Fibroblast of pulmonary artery (primary cell): ENCODE results near the gene SOX6.
"Not testable (repeated sequence)": the region's sequence is repeated elsewhere in the genome, so short reads cannot be mapped to it uniquely, and the experiment has no call there.

Source experiments
- DNase-seq: peaks from one replicate; pipeline ENCODE4 v3.0.0-alpha.2; 2010; ENCODE audit warnings: low read depth
- H3K4me3 ChIP-seq: replicated peaks from 2 replicates; pipeline ENCODE4 v1.5.1; 2011; ENCODE audit warnings: low read depth, mild to moderate bottlenecking, control low read depth, low read length, moderate library complexity
- TF ChIP-seq, protein P1 (sequence below): IDR thresholded peaks from 2 replicates; pipeline ENCODE4 v1.5.1; 2011; ENCODE audit warnings: mild to moderate bottlenecking, control low read depth, low read length, inconsistent platforms; ENCODE audit errors: missing control alignments

SOX6 gene

GRCh38 chr11:16395601-16396000 lies 39.3 kb upstream of the SOX6 start:
- TF ChIP-seq, protein P1, sequence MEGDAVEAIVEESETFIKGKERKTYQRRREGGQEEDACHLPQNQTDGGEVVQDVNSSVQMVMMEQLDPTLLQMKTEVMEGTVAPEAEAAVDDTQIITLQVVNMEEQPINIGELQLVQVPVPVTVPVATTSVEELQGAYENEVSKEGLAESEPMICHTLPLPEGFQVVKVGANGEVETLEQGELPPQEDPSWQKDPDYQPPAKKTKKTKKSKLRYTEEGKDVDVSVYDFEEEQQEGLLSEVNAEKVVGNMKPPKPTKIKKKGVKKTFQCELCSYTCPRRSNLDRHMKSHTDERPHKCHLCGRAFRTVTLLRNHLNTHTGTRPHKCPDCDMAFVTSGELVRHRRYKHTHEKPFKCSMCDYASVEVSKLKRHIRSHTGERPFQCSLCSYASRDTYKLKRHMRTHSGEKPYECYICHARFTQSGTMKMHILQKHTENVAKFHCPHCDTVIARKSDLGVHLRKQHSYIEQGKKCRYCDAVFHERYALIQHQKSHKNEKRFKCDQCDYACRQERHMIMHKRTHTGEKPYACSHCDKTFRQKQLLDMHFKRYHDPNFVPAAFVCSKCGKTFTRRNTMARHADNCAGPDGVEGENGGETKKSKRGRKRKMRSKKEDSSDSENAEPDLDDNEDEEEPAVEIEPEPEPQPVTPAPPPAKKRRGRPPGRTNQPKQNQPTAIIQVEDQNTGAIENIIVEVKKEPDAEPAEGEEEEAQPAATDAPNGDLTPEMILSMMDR, result no peak
- no peak overlapping the region for H3K4me3 ChIP-seq
- no peak for DNase-seq

GRCh38 chr11:16394947-16395346 lies 38.6 kb upstream of the SOX6 start:
- TF ChIP-seq, protein P1, result no peak
- no peak overlapping the region for H3K4me3 ChIP-seq
- no peak for DNase-seq

DNA sequence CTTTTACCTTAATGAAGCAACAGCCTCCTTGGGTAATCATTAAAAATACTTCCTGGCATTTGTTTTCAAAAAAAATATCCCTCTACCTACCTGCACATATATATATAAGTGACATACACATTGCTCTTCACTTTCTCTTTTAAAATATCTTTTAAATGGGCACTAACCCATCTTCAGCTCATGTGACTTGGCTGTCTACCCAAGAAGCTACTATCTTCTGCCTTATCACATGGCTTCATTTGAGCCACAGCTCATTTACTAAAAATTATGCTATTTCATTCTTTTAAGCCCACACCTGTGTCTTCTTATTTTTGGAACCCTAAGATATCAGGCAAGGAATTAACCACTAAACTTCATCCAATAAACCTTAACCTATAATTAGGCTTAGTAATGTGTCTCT lies 37.0 kb upstream of the SOX6 start:
- TF ChIP-seq, protein P1, result no peak
- H3K4me3 ChIP-seq, result no peak overlapping the region
- no peak for DNase-seq

DNA sequence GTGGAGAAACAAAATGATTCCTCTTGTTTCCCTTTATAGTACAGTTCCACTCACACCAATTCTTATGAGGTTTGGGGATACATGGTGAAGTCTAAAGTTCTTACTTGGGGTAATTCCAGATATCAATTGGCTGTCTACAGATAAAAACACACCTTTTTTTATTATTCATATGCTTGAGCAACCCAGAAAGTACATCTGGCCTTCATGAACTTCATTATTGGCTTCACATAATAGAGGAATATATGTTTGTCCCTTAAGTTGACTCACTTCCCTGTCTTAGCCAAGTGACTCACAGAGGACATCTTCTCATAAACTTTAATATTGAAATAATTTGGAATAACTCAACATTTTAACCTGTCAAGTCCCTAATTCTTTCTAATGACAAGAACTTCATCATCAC lies 36.3 kb upstream of the SOX6 start:
- TF ChIP-seq, protein P1, result no peak
- no peak overlapping the region for H3K4me3 ChIP-seq
- no peak for DNase-seq

DNA sequence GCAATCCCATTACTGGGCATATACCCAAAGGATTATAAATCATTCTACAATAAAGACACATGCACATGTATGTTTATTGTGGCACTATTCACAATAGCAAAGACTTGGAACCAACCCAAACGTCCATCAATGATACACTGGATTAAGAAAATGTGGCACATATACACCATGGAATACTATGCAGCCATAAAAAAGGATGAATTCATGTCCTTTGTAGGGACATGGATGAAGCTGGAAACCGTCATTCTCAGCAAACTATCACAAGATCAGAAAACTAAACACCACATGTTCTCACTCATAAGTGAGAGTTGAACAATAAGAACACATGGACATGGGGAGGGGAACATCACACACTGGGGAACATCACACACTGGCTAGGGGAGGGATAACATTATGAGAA lies 34.5 kb upstream of the SOX6 start:
- H3K4me3 ChIP-seq, DNase-seq: not testable (repeated sequence)

- DNase-seq, result no peak
- no peak overlapping the region for H3K4me3 ChIP-seq
- TF ChIP-seq, protein P1, result no peak
Measured at GRCh38 chr11:16385099-16385498, 28.8 kb upstream of the SOX6 start.

- TF ChIP-seq, protein P1, result no peak
- DNase-seq, result no peak
- H3K4me3 ChIP-seq, result no peak overlapping the region
Measured at GRCh38 chr11:16382638-16383380, 26.5 kb upstream of the SOX6 start.
